Measurements from ENCODE around the gene SDCCAG8.

SDCCAG8 gene

DNA sequence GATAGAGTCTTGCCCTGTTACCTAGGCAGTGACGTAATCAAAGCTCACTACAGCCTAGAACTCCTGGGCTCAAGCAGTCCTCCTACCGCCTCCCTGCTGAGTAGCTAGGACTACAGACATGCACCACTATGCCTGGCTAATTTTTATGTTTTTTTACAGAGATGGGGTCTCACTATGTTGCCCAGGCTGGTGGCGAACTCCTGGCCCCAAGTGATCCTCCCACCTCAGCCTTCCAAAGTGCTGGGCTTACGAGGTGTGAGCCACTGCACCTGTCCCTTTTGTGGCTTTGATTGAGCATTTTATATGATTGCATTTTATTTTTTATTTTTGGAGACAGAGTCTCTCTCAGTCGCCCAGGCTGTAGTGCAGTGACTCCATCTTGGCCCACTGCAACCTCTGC lies 25.8 kb downstream of the SDCCAG8 start:
- no peak for DNase-seq (ENCODE audit: low read depth in 2 of 2, low spot score in 1 of 2)

DNA sequence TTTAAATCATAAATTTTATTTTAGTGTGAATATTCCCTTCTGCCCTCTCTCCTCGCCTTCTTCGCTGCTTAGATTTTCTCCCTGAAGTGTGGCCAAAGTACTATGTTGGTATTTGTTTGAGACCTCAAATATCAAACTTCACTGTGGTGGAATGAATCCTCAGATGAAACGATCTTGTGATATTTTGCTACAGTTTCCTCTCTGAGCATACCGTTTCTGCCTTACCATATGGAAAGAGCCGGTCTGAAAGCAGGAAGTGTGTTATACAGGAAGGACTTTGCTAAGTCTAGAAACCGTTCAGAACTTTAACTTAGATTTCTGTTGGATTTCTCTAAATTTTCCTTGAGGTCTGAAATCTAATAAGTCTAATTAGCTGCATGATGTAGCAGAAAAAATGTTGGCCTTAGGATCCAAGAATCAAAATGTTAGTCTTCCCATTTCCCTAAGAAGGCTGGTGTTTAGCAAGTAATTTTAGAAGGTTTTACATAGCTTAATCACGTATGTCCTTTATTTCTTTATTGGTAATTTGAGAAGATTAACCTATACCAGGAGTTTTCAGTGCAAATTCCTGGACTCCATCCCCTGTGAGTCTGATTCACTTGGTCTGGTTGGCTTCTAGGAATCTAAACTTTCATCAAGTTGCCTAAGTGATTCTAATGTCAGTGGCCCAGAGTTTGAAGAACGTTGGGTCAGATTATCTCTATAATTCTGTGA lies 30.7 kb downstream of the SDCCAG8 start:
- no peak for DNase-seq (ENCODE audit: low read depth in 2 of 2, low spot score in 1 of 2)

DNA sequence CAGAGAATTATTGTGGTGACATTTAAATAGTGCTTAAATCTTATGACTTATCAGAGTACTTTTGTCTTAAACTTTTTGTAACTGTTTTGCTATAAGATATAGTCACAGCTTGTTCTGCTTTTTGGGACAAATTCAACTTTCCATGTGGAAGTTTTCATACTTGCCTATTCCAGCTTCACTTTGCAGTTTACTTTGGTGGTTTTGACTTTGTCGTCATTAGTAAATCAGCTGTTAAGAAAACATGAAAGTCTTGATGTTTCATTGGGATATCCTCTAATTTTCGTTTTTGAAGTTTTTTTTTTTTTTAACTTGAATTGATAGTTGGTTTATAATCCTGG lies 31.3 kb downstream of the SDCCAG8 start:
- DNase-seq (ENCODE audit: low read depth in 2 of 2, low spot score in 1 of 2): no peak

DNA sequence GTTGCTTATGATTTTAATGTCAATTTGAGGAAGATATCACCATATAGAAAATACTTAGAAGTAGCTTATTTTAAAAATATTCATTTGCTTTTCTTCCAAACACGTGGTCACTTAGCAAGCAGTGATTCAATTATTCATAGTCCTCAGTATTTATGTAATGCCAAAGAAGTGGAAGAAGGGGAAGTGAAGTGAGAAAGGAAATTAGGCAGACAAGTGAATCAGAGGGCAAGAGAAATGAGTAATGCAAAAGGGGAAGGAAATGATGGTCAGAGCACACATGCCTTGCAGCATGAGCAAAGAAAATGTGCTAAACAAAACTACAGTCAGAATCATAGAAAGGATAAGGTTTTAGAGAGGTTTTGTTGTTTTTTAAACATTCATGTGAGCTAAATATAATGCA lies 31.8 kb downstream of the SDCCAG8 start:
- no peak for DNase-seq (ENCODE audit: low read depth in 2 of 2, low spot score in 1 of 2)

DNA sequence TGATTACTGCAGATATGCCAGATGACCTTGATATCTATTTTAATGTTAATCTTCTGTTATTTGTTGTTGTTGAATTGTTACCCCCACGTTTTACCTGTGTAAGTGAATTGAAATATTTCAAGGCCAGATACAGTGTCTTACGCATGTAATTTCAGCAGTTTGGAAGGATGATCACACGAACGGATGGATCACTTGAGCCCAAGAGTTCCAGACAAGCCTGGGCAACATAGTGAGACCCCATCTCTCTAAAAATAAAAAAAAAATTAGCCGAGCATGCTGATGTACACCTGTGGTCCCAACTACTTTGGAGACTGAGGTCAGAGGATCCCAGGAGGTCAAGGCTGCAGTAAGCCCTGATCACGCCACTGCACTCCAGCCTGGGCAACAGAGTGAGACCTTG lies 32.2 kb downstream of the SDCCAG8 start:
- DNase-seq (ENCODE audit: low read depth in 2 of 2, low spot score in 1 of 2): no peak

DNA sequence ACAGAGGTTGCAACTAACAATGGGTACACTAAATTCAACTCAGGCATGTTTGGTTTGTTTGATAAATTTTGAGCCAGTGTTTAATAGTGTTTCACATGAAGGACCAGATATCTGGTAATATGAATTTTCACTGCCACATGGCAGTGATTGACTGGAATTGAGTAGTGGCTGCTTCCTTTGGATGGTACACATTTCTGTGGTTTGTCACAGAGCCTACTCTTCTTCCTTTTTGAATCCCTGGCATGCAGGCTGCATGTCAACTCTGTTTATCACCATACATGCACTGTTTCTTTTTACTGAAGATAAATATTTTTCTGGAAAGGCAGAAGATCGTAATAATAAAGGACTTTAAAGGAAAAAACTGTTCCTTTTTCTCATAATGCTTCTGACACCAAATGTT lies 35.5 kb downstream of the SDCCAG8 start:
- DNase-seq (ENCODE audit: low read depth in 2 of 2, low spot score in 1 of 2): no peak

DNA sequence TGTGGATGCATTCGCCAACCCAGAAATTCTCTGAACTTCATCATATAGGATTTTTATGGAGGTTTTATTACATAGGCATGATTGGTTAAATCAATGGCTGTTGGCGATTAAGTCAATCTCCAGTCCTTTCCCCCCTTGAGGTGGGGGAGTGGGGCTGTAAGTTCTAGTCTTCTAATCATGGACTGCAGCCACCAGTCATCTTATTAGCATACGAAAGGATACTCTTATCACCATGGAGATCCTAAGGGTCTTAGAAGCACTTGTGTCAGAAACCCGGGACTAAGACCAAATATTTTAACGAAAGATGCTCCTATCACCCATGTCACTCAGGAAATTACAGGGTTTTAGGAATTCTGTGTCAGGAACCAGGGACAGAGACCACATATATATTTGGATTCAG lies 36.3 kb downstream of the SDCCAG8 start:
- DNase-seq (ENCODE audit: low read depth in 2 of 2, low spot score in 1 of 2): no peak

DNA sequence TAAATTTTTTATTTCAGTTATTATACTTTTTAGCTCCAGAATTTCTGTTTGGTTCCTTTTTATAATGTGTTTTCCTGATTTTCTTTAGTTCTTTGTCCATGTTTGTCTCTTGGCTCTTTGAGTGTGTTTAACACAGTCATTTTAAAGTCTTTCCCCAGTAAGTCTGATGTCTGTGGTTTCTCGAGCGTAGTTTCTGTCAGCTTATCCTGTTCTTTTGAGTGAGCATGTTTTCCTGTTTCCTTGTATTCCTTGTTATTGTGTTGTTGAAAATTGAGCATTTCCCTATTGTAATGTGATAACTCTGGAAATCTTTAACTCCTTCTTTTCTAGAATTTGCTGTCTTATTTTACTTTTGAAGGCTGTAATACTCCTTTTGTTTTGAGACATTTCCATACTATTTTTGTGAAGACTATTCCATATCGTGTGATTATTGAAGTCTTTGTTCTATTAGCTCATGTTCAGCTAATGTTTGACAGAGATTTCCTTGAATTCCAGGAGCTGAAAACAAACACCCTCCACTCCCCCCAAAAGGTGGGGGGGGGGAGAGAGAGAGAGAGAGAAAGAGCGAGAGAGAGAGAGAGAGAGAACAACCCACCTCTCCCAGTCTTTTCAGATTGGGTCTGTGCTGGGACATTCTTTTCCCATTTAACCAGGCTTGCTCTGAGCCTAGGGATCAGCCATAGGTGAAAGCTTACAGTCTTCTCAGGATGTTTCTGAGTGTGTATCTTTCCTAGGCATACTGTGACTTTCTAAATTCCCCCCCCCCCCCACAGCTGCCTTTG lies 38.3 kb downstream of the SDCCAG8 start:
- DNase-seq (ENCODE audit: low read depth in 2 of 2, low spot score in 1 of 2): no peak

DNA sequence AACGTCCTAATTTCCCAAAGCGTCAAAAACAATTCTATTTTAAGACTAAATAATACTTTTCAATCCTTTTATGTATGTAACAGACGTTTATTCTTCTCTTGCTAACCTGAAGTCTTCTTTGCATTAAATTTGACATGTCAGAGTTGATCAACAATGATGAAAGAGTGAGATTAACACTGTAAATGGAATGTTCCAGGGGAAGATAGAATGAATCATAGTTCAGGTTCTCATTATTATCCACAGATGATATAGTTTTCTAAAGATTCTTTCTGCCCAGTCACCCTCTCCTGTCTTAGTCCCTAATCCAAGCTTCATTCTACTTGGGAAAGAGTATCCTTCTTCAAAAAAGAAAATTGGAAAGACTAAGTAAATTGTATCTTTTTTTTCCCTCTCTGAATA lies 38.9 kb downstream of the SDCCAG8 start:
- DNase-seq (ENCODE audit: low read depth in 2 of 2, low spot score in 1 of 2): no peak

DNA sequence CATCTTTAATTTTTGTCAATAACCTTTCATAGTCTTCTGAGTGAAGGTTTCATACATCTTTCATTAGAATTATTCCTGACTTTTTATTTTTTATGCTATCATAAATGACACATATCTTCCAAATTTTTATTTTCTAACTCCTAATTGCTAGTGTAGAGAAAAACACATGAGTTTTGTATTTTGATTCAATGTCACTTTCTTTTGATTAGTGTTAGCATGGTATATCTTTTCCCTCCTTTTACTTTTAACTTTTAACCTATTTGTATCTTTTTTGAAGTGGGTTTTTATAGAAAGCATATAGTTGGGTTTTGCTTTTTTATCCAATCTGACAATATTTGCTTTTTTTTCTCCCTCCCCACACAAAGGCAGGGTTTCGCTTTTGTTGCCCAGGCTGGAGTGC lies 43.2 kb downstream of the SDCCAG8 start:
- no peak for DNase-seq (ENCODE audit: low read depth in 2 of 2, low spot score in 1 of 2)

DNA sequence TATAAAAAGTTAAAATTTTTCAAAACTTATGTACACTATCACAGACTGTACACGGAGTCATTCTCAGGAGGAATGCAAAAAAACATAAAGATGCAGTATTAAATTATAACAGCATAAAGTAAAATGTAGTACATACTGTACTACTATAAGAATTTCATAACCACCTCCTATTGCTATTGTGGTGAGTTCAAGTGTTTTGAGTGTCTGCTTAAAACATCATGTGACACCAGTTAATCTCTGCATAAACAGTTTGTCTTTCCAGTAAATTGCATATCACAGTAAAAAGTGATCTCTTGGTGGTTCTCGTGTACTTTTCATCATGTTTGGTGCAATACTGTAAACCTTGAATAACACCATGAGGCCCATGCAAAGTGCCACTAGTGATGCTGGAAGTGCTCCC lies 45.2 kb downstream of the SDCCAG8 start:
- DNase-seq (ENCODE audit: low read depth in 2 of 2, low spot score in 1 of 2): no peak

DNA sequence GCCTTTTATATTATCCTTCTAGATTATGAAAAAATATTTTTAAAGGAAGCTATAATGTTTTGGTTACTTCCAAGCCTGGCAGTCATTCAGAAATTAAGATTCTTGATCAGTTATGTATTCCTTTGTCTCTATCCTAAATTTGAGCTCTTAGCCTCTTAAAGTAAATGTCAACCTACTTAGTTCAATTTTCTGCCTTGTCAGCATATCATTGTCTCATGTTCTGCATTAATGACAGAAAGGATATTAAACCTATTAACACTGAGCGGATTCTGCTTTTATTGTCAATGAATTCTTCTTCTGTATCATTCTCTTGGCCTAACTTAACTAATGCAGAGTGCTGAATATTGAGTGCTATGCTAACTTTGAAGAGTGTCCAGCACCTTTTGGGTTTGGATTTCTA lies 56.0 kb downstream of the SDCCAG8 start:
- DNase-seq (ENCODE audit: low read depth in 2 of 2, low spot score in 1 of 2): no peak

DNA sequence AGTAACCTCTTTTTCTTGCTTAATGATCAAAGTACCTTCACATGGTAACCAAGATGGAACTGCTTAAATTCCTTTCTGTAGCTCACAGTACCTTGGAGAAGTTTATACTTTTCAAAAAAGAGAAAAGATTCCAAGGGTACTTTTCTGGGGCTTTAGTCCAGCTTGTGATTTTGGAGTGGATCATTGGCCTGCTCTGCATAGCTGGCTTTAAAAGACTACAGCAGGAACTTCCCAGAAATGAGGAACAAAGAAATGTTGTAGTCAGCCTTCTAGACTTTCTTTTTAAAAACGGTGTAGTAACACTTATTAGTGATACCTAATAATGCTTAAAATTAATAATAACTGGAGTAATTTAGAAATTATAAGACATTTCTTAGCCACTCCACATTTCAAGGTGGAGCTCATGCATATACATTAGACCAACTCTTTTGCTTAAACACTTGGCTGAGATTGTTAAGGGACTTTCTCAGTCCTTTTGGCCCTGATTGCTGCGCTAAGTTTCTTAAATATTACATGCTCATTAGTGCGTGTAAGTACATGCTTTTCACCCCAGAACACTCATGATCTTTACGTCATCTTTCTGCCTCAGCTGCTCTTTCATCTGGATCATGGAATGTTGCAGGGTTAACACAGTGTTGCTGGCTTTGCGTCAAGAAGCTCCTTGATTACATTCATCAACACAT lies 57.3 kb downstream of the SDCCAG8 start:
- DNase-seq (ENCODE audit: low read depth in 2 of 2, low spot score in 1 of 2): no peak

DNA sequence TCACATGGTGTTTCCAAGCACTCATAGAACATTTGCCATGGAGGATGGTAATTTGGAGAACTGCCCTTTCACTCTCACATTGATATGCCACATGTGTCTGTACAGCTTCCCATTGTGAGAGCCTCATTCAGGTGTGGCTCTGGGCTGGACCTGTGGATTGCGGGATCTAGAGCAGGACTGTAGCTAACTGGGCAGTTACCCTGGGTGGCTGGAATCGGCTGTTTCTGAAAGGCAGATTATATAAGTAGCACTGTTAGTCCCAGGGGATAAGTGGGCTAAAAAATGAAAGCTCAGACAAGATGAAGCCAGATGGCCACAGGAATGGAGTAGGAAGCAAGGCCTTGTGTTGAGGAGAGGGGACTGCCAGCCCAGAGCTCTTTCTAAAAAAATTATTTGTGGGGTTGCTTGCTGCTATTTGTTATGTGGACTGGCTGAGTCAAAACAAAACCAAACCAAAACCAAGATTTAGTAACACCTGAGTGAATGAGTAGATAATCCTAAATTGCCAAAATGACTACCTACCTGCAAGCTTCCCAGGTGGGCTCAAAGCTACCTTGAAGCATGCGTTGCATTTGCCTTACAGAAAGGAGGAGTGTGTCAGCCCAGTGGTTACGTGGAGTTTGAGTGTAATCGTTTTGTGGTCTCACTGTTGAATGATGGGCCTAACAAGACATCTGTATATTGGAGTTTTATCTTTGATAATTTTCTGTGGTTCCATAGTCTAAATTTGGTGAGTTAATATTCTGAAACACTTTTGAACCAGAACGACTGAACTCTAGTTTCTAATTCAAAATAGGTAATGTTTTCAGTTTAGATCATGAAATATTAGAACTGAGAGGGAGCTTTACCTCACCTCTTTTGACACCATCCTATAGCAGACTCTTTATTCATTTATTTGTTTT lies 58.0 kb downstream of the SDCCAG8 start:
- DNase-seq (ENCODE audit: low read depth in 2 of 2, low spot score in 1 of 2): no peak

DNA sequence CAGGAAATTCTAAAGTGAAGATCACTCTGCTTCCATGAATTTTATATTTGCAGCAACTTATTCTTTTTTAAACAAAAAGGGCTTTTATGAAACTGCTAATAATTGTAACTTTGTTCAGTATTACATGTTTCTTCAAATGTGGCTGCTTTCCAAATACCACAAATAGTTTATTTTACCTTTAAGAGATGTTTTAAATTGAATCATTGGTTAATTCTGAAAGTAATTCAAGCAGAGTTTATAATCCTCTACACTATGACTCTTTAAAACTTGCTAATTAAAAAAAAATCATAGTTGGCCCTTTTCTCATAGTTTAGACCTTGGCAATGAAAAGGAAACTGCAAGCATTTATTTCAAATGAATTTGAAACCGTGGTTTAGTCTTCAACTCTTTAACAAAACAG lies 59.6 kb downstream of the SDCCAG8 start:
- DNase-seq (ENCODE audit: low read depth in 2 of 2, low spot score in 1 of 2): no peak

DNA sequence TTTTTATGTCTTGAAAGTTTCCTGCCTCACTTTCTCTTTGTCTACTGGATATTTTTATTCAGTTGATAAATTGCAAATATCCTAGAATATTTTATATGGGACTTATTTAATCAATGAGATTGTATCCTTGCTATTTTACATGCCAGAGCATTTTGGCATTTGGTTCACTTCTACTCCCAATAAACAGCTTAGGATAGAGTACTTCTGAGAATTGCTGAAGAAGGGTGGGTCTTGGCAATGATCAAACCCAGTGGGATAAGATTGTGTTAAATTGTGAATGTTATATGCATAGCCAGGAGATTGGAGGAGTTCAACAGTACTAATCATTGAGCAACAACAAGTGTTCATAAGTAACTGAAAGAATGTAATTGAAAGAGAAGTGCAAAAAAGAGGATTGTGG lies 60.1 kb downstream of the SDCCAG8 start:
- no peak for DNase-seq (ENCODE audit: low read depth in 2 of 2, low spot score in 1 of 2)

DNA sequence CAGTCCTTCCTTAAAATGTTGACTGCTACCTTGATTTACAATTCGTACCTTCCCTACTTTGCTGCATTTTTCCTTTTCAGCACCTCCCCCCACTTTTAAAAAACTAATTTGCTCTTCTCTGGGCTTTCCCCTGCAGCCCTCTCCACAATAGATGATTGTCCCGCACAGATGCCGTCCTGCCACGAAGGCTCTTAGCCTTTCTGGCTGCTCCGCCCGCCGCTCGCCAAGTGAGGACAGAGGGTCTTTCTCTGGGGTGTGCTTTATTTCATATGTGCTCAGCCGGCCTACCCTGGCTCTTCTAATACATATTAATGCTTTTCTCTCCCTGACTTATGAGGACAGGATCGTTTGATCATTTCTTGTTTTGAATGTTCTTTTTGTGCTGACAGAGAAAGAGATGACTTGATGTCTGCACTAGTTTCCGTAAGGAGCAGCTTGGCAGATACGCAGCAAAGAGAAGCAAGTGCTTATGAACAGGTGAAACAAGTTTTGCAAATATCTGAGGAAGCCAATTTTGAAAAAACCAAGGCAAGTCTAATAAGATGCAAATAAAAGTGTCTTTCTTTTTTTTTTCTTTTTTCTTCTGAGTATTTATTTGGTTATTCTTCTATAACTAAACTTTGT lies 60.6 kb downstream of the SDCCAG8 start:
- DNase-seq (ENCODE audit: low read depth in 2 of 2, low spot score in 1 of 2): no peak

DNA sequence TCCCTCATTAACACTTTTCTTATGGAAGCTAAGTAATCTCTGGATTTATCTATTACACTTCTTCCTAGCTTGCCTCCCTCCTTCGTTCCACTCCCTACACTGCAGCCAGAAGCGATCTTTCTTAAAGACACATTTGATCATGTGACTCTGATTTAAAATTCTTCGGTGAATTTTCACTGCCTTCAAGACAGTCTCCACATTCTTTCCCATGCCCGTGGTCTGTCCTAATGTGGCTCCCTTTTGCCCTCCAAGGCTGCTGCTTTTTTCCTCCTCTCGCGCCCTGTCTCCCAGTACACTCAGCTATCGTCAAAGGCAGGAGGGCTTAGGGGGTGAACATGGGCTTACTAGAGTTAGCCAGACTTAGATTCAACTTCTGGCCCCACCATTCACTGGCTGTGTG lies 64.4 kb downstream of the SDCCAG8 start:
- DNase-seq (ENCODE audit: low read depth in 2 of 2, low spot score in 1 of 2): no peak

DNA sequence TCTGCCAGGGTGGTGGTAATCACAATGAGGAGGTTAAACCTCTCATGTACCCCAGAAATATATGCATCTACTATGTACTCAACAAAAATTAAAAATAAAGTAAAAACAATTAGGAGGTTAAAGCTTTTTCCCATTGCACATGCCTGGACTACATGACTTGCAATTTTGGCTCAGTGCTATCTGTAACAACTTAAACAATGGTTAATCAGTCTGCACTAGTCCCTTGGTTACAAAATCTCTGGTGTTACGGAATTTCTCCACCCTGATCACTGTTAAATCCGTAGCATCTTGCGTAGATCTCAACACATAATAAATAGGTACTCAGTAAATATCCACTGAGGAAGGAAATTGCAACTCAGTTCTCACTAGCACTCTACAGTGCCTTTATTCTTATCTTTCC lies 66.5 kb downstream of the SDCCAG8 start:
- no peak for DNase-seq (ENCODE audit: low read depth in 2 of 2, low spot score in 1 of 2)

DNA sequence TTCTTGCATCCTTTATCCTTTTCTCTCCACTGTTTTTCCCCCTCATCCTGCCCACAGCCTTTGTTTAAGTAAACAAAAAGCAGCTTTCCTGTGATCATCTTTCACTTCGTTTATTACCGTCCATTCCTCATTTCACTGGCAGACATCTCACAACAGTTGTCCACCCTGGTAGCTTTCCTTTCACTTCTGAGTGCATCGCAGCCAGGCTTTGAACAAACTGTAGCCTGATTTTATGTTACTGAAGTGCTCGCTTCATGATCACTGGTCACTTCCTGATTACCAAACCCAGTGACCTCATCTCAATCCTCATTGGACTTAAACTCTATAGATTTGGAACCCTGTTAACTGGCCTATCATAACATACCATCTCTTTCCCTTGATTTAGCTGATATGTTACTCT lies 67.7 kb downstream of the SDCCAG8 start:
- no peak for DNase-seq (ENCODE audit: low read depth in 2 of 2, low spot score in 1 of 2)

DNA sequence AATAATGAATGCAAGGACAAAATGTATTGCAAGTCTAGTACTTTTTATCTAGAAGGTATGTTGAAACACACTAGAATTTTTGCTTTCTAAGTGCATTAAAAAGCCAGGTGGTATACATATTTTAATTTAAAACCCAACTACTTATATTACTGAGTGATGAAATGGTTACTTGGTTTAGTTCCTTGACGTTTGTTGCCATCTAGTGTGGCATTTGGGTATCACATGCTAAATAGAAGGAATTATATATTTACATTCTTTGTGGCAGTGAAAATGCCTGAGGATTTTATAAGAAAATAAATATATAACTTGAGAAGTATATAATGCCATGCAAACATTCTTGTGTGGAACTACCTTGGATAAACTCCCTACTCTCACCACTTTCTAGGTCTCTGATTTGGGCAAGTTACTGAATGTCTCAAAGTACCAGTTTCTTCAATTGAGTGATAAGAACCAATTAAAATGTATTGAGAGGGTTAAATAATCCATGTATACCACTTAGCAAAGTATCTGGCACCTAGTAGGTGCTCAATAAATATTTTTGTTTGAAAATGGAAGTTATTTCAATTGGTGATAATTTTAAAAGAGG lies 69.6 kb downstream of the SDCCAG8 start:
- no peak for DNase-seq (ENCODE audit: low read depth in 2 of 2, low spot score in 1 of 2)

All from stimulated activated CD8-positive, alpha-beta memory T cell treated with anti-CD3 and anti-CD28 coated beads, Interleukin-4, amount 100 ng/mL, for 4 hours (primary cell).